ENCODE results near the gene FAM228A.

FAM228A gene

DNA sequence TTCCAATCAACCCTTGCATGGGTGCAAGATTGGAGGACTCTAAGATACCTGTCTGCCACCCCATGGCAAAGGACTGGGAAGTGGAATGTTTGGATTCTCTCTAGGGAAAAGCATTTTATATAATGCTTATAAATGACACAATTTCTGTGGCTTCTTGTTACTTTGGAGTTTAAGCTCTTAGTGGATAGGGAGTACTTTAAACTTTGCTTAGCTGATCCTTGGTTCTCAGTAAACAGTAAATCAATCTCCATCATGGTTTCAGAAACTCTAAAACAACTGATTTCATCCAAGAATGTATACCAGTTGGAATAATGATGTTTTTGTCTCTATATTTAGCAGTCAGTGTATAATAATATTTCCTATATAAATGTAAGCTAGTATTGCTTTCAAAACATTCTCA lies 14.1 kb upstream of the FAM228A start:
- TF ChIP-seq POLR2AphosphoS5 (IDR thresholded peaks at IDR 0.05; ENCODE audit: borderline replicate concordance, low read depth, low read length) (no peak), EZH2 (IDR thresholded peaks at IDR 0.05) (no peak), FOXP2 (optimal IDR thresholded peaks at IDR 0.05; ENCODE audit: control extremely low read depth, extremely low read length, insufficient read depth) (no peak)
- H3K36me3 ChIP-seq (ENCODE audit: insufficient read depth, low read length): no peaks in the 10 kb centered on the region
- H3K9ac ChIP-seq (ENCODE audit: insufficient read length): no peak overlapping the region
- H3K9me3 ChIP-seq (ENCODE audit: low read depth, low read length): no peaks in the 10 kb centered on the region
- H3K4me3 ChIP-seq: no peak overlapping the region
- no peak overlapping the region for H3K27ac ChIP-seq
- no peak for DNase-seq (ENCODE audit: low read depth, low spot score)

DNA sequence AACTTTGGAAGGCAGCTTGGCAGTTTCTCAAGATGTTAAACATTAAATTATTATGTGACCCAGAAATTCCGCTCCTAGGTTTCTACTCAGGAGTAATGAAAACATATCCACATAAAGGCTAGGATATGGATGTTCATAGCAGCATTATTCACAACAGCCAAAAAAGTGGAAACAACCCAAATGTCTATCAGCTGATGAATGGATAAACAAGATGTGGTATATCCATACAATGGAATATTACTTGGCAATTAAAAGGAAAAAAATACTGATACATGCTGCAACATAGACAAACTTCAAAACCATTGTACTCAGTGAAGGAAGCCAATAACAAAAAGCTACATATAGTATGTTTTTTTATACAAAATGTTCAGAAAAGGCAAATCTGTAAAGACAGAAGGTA lies 12.4 kb upstream of the FAM228A start:
- Histone ChIP-seq H3K36me3 (ENCODE audit: insufficient read depth, low read length) (no peaks in the 10 kb centered on the region), H3K9ac (ENCODE audit: insufficient read length) (no peak overlapping the region), H3K9me3 (ENCODE audit: low read depth, low read length) (no peaks in the 10 kb centered on the region), H3K27ac (no peak overlapping the region), H3K4me3 (no peak overlapping the region)
- TF ChIP-seq EZH2 (IDR thresholded peaks at IDR 0.05): no peak
- no peak for DNase-seq (ENCODE audit: low read depth, low spot score)

GRCh38 chr2:24163186-24163585 lies 11.7 kb upstream of the FAM228A start:
- TF ChIP-seq POLR2AphosphoS5 (IDR thresholded peaks at IDR 0.05; ENCODE audit: borderline replicate concordance, low read depth, low read length) (no peak), EZH2 (IDR thresholded peaks at IDR 0.05) (no peak), FOXP2 (optimal IDR thresholded peaks at IDR 0.05; ENCODE audit: control extremely low read depth, extremely low read length, insufficient read depth) (no peak)
- Histone ChIP-seq H3K36me3 (ENCODE audit: insufficient read depth, low read length) (no peaks in the 10 kb centered on the region), H3K27ac (no peak overlapping the region), H3K9me3 (ENCODE audit: low read depth, low read length) (no peaks in the 10 kb centered on the region), H3K4me3 (no peak overlapping the region), H3K9ac (ENCODE audit: insufficient read length) (no peak overlapping the region)
- DNase-seq (ENCODE audit: low read depth, low spot score): no peak

DNA sequence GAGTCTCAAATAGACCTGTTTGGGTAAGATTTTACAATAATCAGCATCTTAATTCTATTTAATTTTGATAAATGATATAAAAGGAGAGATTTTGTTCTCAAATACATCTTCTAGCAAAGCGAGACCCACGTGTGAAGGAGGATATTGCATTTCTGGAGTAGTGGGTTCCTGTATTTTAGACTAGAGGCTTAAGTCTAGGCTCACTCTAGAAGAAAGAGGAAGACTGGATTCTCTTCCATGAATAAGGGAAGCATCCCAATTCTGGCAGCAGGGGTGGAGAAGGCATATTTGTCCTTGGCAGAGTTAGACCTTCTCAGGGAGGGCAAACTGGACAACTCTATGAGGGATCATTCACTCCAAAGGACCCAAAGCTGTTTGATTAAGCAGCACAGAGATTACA lies 11.3 kb upstream of the FAM228A start:
- Histone ChIP-seq H3K27ac (no peak overlapping the region), H3K9ac (ENCODE audit: insufficient read length) (no peak overlapping the region), H3K9me3 (ENCODE audit: low read depth, low read length) (no peaks in the 10 kb centered on the region), H3K36me3 (ENCODE audit: insufficient read depth, low read length) (no peaks in the 10 kb centered on the region), H3K4me3 (no peak overlapping the region)
- TF ChIP-seq EZH2 (IDR thresholded peaks at IDR 0.05): no peak
- TF ChIP-seq FOXP2 (optimal IDR thresholded peaks at IDR 0.05; ENCODE audit: control extremely low read depth, extremely low read length, insufficient read depth): no peak
- TF ChIP-seq POLR2AphosphoS5 (IDR thresholded peaks at IDR 0.05; ENCODE audit: borderline replicate concordance, low read depth, low read length): no peak
- DNase-seq (ENCODE audit: low read depth, low spot score): no peak

GRCh38 chr2:24164416-24164973 lies 10.4 kb upstream of the FAM228A start:
- Histone ChIP-seq H3K27ac (no peak overlapping the region), H3K4me3 (no peak overlapping the region), H3K9ac (ENCODE audit: insufficient read length) (no peak overlapping the region), H3K9me3 (ENCODE audit: low read depth, low read length) (no peaks in the 10 kb centered on the region), H3K36me3 (ENCODE audit: insufficient read depth, low read length) (no peaks in the 10 kb centered on the region)
- TF ChIP-seq FOXP2 (optimal IDR thresholded peaks at IDR 0.05; ENCODE audit: control extremely low read depth, extremely low read length, insufficient read depth) (no peak), EZH2 (IDR thresholded peaks at IDR 0.05) (no peak), POLR2AphosphoS5 (IDR thresholded peaks at IDR 0.05; ENCODE audit: borderline replicate concordance, low read depth, low read length) (no peak)
- DNase-seq (ENCODE audit: low read depth, low spot score): no peak

GRCh38 chr2:24169023-24169422 lies 5.8 kb upstream of the FAM228A start:
- no peak overlapping the region for H3K9ac ChIP-seq (ENCODE audit: insufficient read length)
- TF ChIP-seq EZH2 (IDR thresholded peaks at IDR 0.05) (no peak), POLR2AphosphoS5 (IDR thresholded peaks at IDR 0.05; ENCODE audit: borderline replicate concordance, low read depth, low read length) (no peak), FOXP2 (optimal IDR thresholded peaks at IDR 0.05; ENCODE audit: control extremely low read depth, extremely low read length, insufficient read depth) (no peak)

DNA sequence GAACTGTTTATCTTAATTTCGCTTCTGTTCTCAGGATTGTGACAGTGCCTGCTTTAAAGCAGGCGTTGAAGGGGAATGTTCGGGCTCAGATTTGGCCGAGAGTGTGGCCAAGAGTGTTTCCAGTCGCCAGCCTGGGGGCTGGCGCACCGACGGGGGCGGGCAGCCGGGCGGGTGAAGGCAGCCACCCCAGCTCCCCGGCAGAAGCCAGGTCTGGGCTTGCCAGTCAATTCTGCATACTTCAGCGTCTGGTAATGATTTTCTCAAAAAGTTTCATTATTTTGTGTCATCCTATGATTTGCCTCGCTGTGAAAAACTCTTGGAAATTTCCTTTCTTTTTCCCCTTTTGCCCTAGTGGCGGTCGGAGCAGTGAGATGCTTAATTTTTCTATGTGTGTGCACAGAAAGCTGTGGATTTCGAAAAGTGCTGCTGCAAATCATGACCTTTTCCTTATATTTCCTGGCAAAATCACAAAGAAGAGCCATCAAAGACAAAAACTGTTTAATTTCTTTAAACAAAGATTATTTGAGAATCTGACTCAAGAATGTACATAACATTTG lies 856 bp downstream of the FAM228A start:
- Histone ChIP-seq H3K9ac (ENCODE audit: insufficient read length) (no peak overlapping the region), H3K36me3 (ENCODE audit: insufficient read depth, low read length) (no peaks in the 10 kb centered on the region), H3K4me3 (no peak overlapping the region), H3K27ac (no peak overlapping the region), H3K9me3 (ENCODE audit: low read depth, low read length) (no peaks in the 10 kb centered on the region)
- no peak for DNase-seq (ENCODE audit: low read depth, low spot score)
- no peak for TF ChIP-seq POLR2AphosphoS5 (IDR thresholded peaks at IDR 0.05; ENCODE audit: borderline replicate concordance, low read depth, low read length)
- TF ChIP-seq FOXP2 (optimal IDR thresholded peaks at IDR 0.05; ENCODE audit: control extremely low read depth, extremely low read length, insufficient read depth): no peak
- no peak for TF ChIP-seq EZH2 (IDR thresholded peaks at IDR 0.05)

More at GRCh38 chr2:24169023-24169422, 5.8 kb upstream of the FAM228A start:
- no peak overlapping the region for H3K4me3 ChIP-seq
- DNase-seq (ENCODE audit: low read depth, low spot score): no peak
- no peaks in the 10 kb centered on the region for H3K36me3 ChIP-seq (ENCODE audit: insufficient read depth, low read length)
- H3K27ac ChIP-seq: no peak overlapping the region
- no peaks in the 10 kb centered on the region for H3K9me3 ChIP-seq (ENCODE audit: low read depth, low read length)

DNA sequence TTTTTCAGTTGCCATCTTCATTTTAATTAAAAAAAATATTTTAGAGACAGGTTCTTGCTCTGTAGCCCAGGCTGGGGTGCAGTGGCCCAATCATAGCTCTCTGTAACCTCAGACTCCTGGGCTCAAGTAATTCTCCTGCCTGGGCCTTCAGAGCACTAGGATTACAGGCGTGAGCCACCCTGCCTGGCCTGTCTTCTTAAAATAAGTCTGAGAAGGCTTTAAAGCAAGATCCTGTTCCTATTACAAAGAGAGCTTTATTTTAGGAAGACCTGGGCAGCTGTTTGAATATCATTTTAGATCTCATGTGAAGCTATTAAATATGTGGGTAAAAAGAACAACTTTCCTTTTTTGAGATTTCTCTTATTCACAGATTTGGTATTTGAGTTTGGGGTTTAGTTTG lies 1.5 kb downstream of the FAM228A start:
- DNase-seq (ENCODE audit: low read depth, low spot score): no peak
- TF ChIP-seq EZH2 (IDR thresholded peaks at IDR 0.05) (no peak), FOXP2 (optimal IDR thresholded peaks at IDR 0.05; ENCODE audit: control extremely low read depth, extremely low read length, insufficient read depth) (no peak), POLR2AphosphoS5 (IDR thresholded peaks at IDR 0.05; ENCODE audit: borderline replicate concordance, low read depth, low read length) (no peak)
- Histone ChIP-seq H3K27ac (no peak overlapping the region), H3K4me3 (no peak overlapping the region), H3K36me3 (ENCODE audit: insufficient read depth, low read length) (no peaks in the 10 kb centered on the region), H3K9me3 (ENCODE audit: low read depth, low read length) (no peaks in the 10 kb centered on the region), H3K9ac (ENCODE audit: insufficient read length) (no peak overlapping the region)

DNA sequence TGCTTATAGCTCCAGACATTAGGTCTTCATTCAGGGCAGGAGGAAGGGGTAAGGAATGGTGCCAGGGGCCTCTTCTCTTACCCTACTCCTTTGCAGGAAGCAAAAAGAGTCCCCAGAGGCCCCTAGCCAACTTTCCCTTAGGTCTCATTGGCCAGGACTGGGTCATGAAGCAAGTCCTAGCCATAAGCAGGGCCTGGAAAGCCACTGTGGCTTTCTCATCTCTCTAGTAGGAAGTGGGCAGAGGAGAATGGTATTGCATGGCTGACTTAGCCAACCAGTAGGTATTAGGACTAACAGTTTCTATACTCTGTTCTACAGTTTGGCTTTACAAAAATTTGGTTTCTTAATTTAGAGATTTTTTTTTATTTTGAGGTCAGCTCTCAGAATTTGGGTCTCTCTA lies 4.8 kb downstream of the FAM228A start:
- H3K36me3 ChIP-seq (ENCODE audit: insufficient read depth, low read length): no peaks in the 10 kb centered on the region
- no peak overlapping the region for H3K4me3 ChIP-seq
- DNase-seq (ENCODE audit: low read depth, low spot score): no peak
- H3K27ac ChIP-seq: no peak overlapping the region
- no peak overlapping the region for H3K9ac ChIP-seq (ENCODE audit: insufficient read length)
- no peaks in the 10 kb centered on the region for H3K9me3 ChIP-seq (ENCODE audit: low read depth, low read length)
- TF ChIP-seq EZH2 (IDR thresholded peaks at IDR 0.05) (no peak), FOXP2 (optimal IDR thresholded peaks at IDR 0.05; ENCODE audit: control extremely low read depth, extremely low read length, insufficient read depth) (no peak), POLR2AphosphoS5 (IDR thresholded peaks at IDR 0.05; ENCODE audit: borderline replicate concordance, low read depth, low read length) (no peak)
